ENCODE data around the gene P2RX4.
"Not testable (repeated sequence)": the region's sequence is repeated elsewhere in the genome, so short reads cannot be mapped to it uniquely, and the experiment has no call there.

P2RX4 gene

GRCh38 chr12:121223292-121224285 is 13.7 kb downstream of the P2RX4 start:
- DNase-seq, result peak; percentile 82

- peak; percentile 76 for DNase-seq
Measured at GRCh38 chr12:121224591-121224990, 14.7 kb downstream of the P2RX4 start.

DNA sequence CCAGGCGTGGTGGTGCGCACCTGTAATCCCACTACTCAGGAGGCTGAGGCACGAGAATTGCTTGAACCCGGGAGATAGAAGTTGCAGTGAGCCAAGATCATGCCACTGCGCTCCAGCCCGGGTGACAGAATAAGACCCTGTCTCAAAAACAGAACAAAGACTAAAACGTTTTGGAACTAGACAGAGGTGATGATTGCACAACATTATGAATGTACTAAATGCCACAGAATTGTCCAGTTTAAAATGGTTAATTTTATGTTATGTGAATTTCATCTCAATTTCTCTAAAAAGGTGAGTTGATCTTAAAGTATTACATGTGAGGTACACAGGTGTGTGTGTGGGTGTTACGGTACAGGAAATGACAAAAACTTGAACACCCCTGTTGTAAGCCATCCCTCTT is 16.5 kb downstream of the P2RX4 start:
- no peak for DNase-seq

GRCh38 chr12:121226871-121227270 is 16.9 kb downstream of the P2RX4 start:
- DNase-seq, result not testable (repeated sequence)

GRCh38 chr12:121227294-121227693 is 17.4 kb downstream of the P2RX4 start:
- no peak for DNase-seq

DNA sequence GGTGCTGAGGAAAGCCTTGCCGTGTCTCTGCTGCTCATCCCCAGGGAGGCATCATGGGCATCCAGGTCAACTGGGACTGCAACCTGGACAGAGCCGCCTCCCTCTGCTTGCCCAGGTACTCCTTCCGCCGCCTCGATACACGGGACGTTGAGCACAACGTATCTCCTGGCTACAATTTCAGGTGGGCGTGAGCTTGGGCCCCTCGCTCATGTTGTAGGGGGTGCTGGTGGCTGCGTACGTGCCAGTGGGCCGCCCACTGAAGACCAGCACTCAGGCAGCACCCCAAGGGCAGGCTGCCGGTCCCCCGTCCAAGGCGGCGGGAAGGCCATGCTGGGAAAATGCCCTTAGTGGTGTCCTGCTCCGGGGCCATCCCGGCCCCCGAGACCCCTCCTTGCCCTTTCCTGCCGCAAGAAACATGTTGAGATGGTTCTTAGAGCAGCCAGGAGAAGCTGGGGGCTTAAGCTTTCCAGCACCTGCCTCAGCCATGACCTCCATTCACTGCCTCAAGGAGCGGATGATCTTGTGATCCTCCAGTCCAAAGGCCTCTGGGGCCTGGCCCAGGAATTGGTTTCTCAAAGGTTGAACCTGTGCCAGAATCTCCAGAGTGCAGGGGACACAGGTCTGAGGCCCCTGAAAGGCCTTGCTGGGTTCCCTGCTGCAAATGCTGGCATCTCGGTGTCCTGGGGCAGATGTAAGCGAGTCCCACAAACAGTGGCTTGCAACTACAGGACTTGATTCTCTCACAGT is 19.2 kb downstream of the P2RX4 start:
- no peak for DNase-seq

- DNase-seq, result peak; percentile 85
Measured at GRCh38 chr12:121229826-121230537, 20.1 kb downstream of the P2RX4 start.

GRCh38 chr12:121230538-121230907 is 20.6 kb downstream of the P2RX4 start:
- DNase-seq, result no peak

- DNase-seq, result no peak
Measured at GRCh38 chr12:121232163-121232562, 22.2 kb downstream of the P2RX4 start.

- DNase-seq, result no peak
Measured at GRCh38 chr12:121232977-121233627, 23.2 kb downstream of the P2RX4 start.

DNA sequence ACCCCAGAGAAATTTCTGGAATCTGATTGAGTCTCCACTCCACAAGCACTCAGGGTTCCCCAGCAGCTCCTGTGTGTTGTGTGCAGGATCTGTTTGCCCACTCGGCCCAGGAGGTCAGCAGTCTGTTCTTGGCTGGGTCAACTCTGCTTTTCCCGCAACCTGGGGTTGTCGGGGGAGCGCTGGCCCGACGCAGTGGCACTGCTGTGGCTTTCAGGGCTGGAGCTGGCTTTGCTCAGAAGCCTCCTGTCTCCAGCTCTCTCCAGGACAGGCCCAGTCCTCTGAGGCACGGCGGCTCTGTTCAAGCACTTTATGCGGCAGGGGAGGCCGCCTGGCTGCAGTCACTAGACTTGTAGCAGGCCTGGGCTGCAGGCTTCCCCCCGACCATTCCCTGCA is 23.7 kb downstream of the P2RX4 start:
- DNase-seq, result no peak

GRCh38 chr12:121236776-121237175 is 26.8 kb downstream of the P2RX4 start:
- DNase-seq, result no peak

GRCh38 chr12:121237415-121237814 is 27.5 kb downstream of the P2RX4 start:
- no peak for DNase-seq

GRCh38 chr12:121238086-121238485 is 28.2 kb downstream of the P2RX4 start:
- DNase-seq, result no peak

- no peak for DNase-seq
Measured at GRCh38 chr12:121238604-121239350, 28.8 kb downstream of the P2RX4 start.

DNA sequence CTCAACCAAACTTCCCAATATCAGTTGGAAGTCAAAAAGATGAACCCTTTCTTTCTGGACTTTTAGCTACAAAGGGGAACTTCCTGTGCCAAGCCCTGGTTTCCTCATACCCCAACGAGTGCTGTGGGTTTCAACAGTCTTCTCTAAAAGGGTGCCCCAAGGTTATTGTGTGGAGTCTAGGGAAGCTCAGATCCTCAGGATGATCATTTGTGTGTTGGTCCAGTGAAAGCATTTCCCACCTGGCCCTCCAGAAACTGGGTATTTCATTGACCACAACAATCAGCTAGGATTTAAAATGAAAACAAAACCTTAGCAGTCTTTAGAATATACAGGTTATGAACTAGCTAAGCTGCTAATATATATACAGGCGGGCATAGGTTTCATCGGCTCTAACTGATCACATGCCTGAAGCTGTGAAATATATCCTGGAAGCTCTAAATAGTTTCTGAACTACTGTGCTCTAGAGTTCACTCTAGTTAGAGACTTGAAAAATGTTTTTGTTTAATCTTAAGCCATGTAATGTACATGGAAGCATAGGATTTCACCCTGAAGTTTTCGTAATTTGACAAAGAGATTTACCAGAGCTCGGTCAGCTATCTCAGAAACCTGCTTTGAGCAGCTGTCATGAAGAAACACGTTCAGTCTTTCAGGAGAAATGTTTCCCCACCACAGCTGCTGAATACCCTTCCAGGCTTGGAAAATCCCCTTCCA is 29.6 kb downstream of the P2RX4 start:
- DNase-seq, result no peak

- DNase-seq, result no peak
Measured at GRCh38 chr12:121240062-121240420, 30.1 kb downstream of the P2RX4 start.

DNA sequence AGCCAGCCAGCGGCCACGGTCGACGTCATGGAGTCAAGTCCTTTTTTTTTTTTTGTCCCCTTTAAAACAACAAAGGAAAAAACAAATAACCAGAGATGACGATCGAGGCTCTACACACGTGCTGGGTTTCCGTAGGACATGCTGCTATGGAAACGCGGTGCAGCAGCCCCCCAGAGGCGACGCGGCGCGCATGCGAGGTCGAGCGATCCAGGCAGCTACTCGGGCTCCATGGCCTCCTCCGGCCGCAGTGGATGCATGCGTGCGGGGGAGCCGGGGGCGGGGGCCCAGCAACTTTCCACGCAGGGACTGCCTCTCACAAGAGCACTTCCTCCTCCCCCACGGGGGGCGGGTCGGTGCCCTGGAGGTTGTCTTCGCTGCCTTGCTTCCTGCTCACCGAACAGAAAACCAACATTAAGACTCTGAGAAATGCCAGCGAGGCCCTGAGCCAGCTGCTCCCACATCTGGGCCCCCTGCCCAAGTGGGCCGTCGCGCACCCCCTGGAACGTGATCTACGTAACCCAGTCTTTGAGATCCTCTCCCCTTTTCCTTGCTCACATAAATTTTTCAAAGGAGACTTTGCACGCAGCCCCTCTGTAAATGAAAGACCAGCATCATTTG is 30.7 kb downstream of the P2RX4 start:
- peak; percentile 96 for DNase-seq

DNA sequence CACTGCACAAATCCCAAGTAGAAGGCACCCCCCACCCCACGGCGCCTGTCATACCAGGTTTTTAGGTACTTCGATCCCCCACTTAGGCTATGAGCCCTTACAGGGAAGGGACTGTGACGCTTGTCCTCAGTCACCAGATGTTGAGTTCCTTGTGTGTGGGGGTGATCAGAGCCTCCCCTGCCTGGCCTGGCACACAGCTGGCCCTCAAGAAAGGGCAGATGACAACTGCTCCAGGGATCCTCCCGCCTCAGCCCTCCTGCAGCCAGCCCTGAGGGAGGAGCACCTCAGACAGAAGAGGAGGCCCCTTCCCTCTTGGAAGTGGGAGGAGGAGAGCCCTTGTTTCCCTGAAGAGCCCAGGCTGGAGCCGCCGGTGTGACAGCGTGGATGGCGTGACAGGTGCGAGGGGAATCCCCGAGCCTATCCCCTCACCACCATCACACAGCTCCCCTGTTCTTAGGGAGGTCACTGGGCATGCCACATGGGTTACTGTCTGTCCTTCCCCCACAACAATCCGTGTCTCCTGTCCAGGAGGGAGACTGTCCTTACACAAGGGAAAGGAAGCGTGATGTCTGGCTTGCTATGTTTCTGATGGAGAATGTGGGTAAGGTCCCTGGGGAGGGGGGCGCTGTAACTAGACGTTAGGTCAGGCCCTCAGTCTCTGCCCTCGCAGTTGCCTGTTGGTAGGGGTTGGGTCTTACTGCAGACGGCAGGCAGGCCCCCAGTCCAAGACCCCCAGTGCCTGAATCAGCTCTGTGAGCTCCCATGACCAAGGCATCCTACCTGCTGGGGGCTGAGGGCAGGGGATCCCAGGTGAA is 31.4 kb downstream of the P2RX4 start:
- DNase-seq, result no peak

GRCh38 chr12:121245031-121245430 is 35.1 kb downstream of the P2RX4 start:
- DNase-seq, result no peak
